Activated CD8-positive, alpha-beta memory T cell treated with anti-CD3 and anti-CD28 coated beads, Interleukin-2, amount 50 U/mL, for 48 hours (primary cell): ENCODE data around the gene FAAP20.

Source experiments
- DNase-seq: peaks from one replicate; pipeline ENCODE4 v3.0.0-alpha.2; 2020

The FAAP20 gene

DNA sequence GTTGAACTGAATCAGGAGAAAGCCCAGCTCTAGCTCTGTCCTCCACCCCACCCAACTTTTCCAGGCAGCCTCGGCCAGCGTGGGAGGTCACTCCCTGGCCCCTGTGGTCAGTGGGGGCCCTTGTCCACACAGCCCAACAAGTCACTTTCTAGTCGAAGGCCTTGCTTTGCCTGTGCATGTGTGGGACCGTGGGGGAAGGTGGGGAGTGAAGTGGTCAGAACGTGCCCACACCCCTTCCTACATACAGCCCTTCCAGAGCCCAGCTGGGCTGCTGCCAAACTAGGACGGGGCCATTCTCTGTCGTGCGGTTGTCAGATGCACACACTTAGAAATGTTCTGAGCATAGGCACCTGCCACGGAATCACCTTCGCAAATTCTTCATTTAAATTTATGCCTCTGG is 18.0 kb downstream of the FAAP20 start:
- no peak for DNase-seq

DNA sequence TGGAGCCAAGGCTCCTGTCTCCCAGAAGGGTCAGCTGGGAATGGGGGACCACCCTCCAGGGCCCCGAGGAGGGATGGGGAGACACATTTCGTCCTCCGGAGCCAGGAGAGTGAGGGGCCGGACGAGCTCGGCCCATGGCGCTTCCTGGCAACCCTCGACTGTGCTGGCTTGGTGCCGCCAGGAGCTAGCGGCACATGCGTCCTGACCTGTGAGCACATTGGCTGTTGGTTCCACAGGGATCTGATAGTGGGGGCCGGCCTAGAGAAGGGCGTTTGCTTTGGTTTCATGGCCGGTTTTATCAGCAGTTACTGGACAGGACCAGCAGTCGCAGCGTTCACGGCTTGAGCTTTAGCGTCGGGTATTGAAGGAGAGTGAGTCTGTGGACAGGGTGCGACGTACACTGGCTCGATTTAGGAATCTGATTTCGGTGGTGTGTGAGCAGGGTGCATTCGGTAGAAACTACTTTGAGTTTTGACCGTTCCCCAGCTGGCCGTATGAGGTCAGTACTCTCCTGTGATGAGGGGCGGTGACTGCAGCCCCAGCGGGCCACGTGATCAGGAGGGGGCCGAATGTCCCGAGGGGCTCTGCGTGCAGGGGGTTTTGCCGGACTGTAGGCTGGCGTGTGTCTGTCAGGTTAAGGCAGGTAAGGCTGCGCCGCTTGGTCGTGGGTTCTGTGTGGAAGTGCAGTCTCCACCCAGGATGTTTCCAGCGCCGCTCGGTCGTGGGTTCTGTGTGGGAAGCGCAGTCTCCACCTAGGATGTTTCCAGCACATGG is 18.7 kb downstream of the FAAP20 start:
- DNase-seq = no peak

DNA sequence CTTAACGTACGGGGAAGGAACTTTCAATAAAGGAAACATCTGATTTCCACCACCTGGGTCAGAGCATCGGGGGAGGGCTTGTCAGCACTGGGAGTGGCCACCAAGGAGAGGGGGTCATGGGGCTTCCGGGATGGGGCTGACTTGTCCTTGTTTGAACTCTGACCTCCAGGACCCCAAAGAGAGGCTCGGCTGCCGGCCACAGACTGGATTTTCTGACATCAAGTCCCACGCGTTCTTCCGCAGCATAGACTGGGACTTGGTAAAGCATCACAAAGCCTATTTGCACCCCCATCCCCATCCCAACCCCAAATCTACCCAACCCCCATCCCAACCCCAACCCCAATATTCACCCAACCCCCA is 19.5 kb downstream of the FAAP20 start:
- DNase-seq = no peak

DNA sequence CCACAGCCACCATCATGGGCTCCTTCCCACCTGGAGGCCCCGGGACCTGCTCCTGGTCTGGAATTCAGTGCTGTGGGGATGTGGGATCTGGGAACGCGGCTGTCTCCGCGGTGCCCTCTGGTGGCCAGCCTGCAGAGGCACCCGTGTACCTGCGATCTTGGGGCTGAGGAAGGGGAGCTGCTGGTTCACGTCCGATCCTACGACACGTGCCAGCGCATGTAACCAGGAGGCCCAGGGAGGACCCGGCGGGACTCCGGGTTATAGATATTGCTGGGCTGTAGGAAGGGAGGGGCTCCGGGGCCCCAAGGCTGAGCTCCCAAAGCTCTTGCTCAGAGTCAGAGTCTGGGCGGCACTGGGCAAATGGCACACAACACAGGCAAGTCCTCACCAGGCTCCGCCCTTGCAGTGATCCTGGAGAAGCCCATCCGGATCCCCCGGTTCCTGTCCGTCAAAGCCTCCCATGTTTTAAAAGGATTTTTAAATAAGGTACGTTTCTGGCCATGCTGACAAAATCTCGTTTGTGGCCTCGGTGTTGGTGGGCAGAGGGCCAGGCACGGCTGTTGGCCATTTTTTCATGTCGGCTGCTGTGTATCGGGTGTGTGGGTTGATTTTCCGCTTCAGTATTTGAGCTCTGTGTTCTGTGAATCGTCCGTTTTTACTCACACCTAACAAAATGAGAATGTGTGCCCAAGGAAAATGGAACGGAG is 20.1 kb downstream of the FAAP20 start:
- peak; percentile 71 for DNase-seq

DNA sequence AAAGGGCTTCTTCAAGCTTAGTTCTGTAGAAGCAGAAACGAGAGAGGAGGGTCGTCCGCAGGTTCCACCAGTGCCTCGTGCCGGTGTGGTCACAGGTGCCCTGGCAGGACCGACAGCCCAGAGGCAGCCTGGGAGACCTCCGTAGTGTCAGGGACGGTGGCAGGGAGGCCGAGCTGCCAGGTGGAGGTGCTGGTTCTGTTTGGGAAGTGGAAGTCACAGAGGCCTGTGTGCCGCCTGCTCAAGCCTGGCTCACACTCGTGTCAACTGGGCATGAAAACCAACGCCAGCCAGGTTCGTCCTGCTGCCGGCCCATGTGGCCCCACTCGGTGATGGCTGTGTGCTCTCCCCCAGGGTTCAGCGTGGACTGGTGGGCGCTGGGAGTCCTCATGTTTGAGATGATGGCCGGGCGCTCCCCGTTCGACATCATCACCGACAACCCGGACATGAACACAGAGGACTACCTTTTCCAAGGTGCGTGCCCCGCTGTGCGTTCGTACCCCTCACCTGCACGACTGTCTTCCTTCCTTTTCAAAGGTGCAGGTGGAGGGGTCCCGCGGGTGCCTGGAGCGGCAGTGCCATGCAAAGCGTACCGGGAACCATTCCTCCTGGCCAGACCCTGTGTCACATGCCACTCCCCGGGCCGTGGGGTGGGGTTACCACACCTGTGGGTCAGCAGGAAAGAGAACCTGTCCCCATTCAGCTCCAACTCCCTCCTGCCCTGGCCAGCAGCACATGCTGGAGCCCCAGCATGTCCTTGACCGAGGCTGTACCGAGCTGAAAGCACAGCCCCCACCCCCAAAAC is 20.8 kb downstream of the FAAP20 start:
- DNase-seq = no peak

DNA sequence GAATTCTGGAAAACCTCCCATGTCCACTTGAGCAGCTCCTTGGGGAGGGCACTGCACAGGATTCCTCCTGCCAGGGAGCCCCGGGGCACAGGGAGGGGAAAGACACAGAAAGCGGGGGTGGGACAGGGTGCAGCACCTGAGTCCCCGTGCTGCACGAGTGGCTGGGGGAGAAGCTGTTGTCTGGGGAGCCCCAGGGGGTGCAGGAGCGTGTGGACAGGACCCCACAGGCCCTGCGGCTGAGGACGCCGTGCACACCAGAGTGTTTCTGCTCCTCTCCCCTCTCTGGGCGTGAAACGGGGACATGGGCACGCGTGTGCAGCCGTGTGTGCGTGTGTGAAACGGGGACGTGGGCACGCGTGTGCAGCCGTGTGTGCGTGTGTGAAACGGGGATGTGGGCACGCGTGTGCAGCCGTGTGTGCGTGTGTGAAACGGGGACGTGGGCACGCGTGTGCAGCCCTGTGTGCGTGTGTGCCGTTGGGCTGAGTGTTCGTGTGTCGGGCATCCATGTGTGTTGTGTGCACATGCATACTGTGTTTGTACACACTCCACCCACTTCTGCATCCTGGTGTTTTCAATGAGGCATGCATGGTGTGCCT is 21.9 kb downstream of the FAAP20 start:
- DNase-seq = no peak

DNA sequence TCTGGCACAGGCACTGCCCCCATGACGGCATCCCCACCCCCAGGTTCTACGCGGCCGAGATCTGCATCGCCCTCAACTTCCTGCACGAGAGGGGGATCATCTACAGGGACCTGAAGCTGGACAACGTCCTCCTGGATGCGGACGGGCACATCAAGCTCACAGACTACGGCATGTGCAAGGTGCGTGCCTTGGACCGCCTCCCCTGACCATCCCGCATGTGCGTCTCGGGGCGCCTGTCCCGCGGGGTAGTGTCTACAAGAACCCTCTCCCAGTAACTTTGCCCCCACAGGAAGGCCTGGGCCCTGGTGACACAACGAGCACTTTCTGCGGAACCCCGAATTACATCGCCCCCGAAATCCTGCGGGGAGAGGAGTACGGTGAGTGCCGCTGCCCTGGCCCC is 22.6 kb downstream of the FAAP20 start:
- DNase-seq = no peak

DNA sequence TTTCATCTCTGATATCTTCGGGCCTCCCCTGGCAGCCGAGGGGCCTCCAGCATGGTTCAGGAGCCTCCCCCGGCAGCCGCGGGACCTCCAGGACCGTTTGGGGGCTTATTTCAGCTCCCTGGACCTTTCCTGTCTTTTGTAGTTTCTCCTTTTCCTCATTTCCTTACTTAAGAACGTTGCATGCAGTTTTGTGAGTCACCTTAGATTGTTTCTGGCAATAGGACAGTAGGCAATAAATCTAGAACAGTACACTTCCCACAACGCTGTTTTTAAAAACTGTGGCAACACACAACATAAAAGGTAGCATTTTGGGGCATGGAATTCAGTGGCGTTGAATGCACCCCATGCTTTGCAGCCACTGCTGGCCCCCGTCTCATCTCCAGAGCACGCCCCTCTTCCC is 24.4 kb downstream of the FAAP20 start:
- DNase-seq = no peak

DNA sequence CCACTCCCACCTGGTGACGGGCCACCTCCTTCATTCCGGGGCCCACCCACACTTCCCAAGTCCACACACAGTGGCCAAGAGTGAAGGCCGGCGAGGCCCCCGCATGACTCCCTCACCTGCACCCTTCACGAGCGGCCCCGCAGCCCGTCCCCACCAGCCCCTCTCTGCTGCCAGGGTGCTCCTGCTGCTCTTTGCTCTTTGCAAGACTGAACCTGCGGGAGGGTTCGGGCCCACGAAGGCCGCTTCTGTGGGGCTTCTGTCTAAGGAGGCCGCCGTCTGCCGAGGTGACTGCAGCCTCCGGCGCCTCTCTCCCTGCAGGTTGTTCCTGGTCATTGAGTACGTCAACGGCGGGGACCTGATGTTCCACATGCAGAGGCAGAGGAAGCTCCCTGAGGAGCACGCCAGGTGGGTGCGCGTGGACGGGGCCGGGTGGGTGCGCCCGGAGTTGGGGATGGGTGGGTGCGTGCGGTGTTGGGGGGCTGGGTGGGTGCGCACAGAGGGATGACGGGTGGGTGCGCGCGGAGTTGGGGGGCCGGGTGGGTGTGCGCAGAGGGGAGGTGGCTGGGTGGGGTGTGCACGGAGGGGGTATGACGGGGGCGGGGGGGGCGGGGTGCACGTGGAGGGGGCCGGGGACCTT is 25.3 kb downstream of the FAAP20 start:
- DNase-seq = no peak

DNA sequence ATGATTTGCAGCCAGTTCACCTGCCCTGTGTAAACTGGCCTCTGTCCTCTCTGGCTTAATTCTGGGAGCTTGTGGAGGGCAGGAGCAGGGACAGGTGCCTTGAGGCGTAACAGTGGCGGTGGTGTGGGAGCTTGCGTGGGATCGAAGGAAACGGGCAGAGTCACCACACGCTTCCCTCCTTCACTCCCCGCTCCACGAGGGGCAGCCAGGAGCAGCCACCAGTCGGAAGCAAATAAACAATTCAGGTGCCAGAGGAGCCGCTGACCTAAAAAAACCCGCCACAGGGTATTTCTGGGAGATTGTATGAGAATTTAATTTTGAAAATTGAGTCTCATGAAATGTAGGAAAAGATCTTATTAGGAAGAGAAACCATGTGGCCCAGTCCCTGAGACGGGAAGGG is 26.0 kb downstream of the FAAP20 start:
- DNase-seq = no peak

DNA sequence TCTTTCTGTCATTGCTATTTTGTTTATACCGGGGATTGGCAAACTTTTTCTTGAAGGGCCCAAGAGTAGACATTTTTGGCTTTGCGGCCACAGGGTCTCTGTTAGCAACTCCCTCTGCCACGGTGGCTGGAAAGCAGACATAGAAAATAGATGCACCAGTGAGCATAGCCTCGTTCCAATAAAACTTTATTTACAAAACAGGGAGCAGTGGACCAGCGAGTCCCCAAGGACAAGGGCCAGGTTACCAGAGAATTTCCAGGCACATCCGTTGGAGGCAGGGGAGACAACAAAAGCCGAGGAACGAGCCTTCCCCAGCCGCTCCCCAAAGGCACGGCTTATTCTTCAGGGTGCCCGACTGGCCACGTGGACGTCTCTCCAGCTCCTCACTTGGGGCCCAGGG is 26.5 kb downstream of the FAAP20 start:
- DNase-seq = no peak

DNA sequence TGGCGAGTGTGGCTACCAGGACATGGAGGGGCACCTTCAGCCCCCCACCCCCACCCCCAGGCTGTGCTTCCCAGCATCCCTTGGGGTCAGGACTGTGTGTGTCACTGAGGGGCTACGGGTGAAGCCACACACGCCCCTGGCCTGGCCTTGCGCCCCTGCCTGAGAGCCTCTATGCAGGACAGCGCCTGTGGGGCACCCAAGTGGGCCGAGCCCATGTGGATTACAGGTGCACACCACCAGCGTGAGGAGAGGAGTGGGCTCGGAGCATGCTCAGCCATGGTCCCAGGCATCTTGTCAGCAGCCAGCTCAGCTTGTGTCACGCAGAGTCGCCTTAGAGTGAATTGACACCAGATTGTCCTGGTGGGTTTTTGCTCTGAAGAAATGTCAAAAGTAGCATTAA is 27.9 kb downstream of the FAAP20 start:
- DNase-seq = no peak

DNA sequence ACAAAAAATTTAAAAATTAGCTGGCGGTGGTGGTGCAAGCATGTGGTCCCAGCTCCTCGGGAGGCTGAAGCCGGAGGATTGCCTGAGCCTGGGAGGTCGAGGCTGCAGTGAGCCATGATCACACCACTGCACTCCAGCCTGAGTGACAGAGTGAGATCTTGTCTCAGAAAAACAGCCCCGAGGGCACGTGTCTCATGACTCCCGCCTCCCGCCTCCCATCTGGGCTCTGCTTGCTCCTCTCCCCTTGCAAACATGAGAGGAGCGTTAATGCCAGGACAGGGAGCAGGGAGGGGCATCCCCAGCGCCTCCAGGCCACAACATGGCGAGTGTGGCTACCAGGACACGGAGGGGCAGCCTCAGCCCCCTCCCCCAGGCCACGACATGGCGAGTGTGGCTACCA is 28.3 kb downstream of the FAAP20 start:
- no peak for DNase-seq

DNA sequence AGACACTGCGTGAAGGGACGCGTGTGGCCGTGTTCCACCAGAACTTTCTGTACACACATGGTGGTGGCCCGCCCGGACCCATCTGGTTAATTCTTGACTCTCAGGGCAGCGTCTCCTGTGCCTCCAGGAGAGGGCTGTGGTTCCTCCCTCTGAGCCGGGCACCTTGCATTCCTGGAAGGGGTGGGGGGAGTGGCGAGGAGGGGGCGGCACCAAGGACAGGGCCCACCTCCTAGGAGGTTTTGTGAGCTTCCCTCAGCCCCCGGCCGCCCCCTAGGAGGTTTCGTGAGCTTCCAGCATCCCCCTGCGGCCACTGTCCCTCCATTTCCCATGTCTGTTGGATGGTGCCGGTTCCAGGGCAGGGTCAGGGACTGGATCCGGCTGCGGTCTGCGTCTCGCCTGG is 28.9 kb downstream of the FAAP20 start:
- DNase-seq = no peak

DNA sequence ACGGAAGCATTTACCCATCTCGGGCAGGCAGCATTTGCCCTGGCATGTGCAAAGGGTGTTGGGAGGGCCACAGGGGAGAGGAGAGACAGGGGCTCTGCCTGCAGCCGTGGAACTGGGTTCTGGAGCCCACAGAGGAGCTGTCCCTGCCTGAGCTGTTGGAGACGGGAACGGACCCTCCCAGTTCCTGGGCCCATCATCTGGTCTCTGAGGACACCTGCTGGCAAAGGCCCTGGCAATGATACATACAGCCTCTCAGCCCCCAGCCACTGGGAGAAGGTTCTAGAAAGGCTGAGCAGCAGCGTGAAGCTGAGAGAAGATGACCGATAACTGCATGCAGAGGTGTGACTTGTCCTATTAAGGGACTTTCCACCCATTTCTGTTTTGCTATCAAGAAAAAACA is 31.4 kb downstream of the FAAP20 start:
- no peak for DNase-seq

DNA sequence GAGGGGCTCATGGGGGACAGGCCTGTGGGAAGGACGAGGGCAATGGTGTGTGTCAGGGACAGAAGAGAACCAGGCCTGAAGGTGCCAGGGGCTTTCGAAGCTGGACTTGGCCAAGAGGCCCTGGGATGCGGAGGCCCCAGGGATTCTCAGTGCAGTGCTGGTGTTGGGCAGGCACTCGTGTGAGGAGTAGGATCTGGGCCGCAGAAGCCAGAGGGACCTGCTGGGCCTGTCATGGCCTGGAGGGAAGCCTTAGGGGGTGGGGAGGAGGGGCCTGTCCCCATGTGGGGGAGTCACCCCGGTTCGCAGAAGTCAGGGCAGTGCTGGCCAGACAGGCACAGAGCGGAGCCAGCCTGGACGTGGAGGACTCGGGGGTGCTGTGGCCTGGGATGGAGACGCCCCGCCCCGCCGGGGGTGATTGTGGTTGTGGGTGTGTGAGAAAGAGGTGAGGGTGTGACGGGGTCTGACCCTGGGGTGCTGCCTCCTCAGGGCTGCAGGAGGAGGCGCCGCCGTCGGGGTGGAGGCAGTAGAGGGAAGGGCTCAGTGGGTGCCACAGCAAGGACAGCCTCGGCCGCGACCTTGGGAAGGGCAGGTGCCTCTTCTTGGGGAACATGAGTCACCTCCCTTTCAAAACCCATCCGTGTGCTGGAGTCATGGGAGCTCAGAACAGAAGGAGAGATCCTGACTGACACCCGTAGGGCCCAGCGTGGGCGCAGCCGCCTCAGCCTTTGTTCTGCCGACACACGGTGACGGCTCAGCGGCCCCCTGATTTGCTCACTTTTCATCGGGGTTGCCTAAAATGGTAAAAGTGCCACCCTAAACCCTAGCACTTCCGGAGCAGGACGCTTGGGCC is 33.9 kb downstream of the FAAP20 start:
- no peak for DNase-seq

DNA sequence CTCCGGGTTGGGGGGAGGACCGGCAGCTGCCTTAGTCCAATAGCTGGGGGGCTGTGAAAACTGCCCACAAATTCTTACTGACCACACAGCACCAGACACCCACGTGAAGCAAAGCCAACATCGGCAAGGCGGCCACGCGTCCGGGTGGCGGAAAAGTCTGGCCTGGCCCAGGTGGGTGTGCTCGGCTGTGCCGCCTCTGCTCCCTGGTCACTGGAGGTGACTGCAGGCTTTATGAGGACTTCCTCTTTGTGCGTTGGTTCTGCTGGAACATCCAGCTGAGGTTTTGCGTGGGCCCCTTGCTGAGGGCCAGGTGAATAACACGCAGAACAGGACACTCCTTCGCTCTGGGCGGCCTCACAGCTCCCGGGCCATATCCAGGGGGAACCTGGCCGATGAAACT is 35.4 kb downstream of the FAAP20 start:
- DNase-seq = no peak

DNA sequence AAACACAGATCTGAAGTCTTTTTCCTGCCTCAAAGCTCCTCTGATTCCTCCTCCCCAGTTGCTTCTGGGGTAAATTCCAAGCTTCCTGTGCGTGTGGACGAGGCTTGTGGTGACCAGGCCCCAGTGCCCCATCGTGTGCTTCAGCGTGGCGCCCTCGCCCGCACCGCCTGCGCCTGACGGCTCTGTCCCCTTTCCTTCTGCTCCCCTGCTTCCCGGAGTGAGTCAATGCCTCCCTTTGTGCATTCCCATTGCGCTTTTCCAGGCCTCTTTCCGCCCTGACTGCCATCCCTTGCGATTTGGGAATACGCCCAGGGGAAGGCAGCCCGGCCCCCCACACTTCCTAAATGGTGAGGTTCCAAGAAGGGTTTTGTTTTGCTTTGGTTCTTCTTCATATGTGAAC is 36.3 kb downstream of the FAAP20 start:
- DNase-seq = no peak

DNA sequence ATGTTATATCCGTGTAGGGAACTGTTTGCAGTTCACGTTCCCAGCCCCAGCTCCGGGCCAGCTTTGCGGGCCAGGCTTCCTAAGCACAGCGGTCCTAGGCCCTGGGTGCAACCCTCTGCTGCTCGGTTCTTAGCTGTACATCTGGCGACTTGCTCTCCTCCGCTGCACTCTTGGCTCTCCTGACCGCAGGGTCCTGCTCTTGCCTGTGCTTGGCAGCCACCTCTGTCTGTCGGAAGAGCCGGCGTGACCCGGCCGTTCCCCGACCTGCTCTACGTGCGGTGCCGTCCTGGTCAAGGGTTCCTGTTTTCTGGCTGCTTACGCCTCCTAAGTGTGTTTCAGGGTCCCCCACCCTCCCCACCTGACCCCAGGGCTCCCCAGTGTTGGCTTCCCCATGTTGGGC is 36.7 kb downstream of the FAAP20 start:
- no peak for DNase-seq

DNA sequence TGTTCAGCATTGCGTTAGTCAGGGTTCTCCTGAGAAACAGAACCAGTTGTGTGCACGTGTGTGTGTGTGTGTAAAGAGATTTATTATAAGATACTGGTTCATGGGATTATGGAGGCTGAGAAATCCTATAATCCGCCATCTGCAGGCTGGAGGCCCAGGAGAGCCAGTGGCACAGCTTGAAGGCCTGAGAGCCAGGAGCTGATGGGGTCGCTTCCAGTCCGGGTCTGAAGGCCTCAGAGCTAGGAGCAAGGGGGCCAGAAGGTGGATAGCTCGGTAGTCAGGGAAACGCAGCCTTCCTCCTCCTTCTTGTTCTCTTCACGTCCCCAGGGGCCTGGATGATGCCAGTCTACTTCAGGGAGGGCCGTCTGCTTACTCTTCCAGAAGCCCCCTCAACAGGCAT is 37.7 kb downstream of the FAAP20 start:
- DNase-seq = no peak

DNA sequence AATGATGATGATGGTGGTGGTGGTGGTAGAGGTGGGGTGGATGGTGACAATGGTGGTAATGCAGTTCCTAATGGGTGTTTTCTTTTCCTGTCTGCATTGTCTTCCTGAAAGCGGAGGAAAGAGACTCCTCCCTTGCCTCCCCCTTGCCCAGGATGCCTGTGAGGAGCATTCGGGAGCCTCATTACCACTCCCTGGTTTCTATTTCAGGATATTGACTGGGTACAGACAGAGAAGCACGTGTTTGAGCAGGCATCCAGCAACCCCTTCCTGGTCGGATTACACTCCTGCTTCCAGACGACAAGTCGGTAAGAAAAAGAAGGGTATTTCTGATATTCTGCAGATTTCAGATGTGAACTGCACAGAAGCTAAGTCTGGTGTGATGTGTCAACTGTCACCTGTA is 38.8 kb downstream of the FAAP20 start:
- DNase-seq = no peak

DNA sequence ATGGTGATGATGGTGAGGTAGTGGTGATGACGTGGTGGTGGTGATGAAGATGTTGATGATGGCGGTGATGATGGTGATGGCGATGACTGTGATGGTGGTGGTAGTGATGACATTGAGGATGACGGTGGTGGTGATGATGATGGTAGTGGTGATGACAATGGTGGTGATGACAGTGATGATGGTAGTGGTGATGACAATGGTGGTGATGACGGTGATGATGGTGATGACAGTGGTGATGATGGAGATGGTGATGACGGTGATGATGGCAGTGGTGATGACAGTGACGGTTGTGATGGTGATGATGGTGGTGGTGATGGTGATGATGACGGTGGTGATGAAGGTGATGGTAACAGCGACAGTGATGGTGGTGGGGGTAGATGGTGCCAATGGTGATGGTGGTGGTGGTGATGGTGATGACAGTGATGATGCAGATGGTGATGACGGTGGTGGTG is 39.4 kb downstream of the FAAP20 start:
- no peak for DNase-seq
